ENCODE results near the gene SLC12A9. TPM values are rescaled to one million over a fixed set of nuclear protein-coding genes. Genes with fewer than 3 reads are reported as not detected.

SLC12A9 gene
- total and polyA plus RNA-seq, 2 of the 8 experiments (the other 6 are each of a cell fraction or from before 2014, with no cell fraction given) = 31.4 to 40.1 TPM

DNA sequence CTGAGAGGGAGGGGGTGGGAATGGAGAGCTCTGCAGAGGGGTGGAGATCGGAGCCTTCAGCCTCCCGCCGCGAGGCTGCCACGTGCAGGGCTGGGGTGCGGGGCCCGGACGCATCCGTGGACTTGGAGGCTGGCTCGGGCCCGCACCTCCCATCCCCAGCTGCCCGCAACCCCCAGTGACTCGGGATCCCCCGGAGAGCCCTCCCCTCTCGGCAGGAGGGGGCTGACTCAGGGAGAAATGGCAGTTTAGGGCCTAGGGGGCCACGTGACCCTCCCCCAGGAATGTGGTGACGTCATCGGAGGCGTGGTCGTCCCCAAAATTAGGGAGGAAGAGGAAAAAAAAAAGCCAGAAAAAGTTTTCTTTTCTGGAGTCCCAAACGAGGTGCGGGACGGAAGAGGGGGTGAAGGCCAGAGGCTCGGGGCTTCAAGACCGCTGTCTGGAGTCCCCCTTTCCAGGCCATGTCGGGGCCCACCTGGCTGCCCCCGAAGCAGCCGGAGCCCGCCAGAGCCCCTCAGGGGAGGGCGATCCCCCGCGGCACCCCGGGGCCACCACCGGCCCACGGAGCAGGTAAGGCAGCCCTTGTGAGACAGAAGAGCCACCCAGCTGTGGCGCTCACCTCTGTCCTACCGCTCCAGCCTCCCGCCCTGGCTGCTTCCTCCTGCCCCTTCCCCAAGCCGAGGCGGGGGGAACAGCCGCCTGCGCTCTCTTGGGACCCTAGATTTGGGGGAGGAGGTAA, 14.7 kb downstream of the SLC12A9 start, which contains the start of gene TRIP6:
TSS of gene TRIP6 (plus strand) at position 348 of the 736 bp plus-strand sequence. CDS start at position 459, 111 bp downstream.
- H3K27me3 ChIP-seq (replicated peaks in 1 of 4; ENCODE audit: control insufficient read depth in 3 of 4, extremely low read depth in 1 of 4, insufficient read depth in 3 of 4, low read length in 3 of 4) = no peaks in the 10 kb centered on the region
- peaks cover 6% of the 10 kb centered on the region; the same call in 1 of the 2 replicates for H3K23me2 ChIP-seq (ENCODE audit: low read depth, low read length)
- H4K5ac ChIP-seq (ENCODE audit: insufficient read length, low read depth, low read length) = peak within 1 kb of the TSS; percentile 94
- H2AFZ ChIP-seq (ENCODE audit: low read length) = no peak within 1 kb of the TSS
- peak within 1 kb of the TSS; percentile 96 for H4K91ac ChIP-seq (replicated peaks; ENCODE audit: insufficient read length, low read length)
- peak within 1 kb of the TSS; percentile 98 for H2AK5ac ChIP-seq (ENCODE audit: low read depth, low read length)
- H2BK20ac ChIP-seq (ENCODE audit: low read length) = no peak within 1 kb of the TSS
- POLR2A ChIA-PET (ENCODE audit: partially characterized antibody) = interaction anchor here (0.8 to 15.1 kb wide), 13 partner anchors 8 to 162 kb away, joined by 3 to 313 read pairs (median 4); partner anchors contain the start of genes POP7, SLC12A9, SRRT and UFSP1
- H3K9me3 ChIP-seq (ENCODE audit: insufficient read depth in 2 of 2, low read depth in 1 of 2, low read length in 1 of 2) = no peaks in the 10 kb centered on the region
- H3K36me3 ChIP-seq (ENCODE audit: control insufficient read depth in 2 of 4, insufficient read depth in 4 of 4, low read length in 3 of 4) = peaks cover 15 to 27% (median 21%) of the 10 kb centered on the region in 4 experiments
- peak within 1 kb of the TSS; percentile 92 for H3K56ac ChIP-seq (replicated peaks; ENCODE audit: insufficient read length, low read depth, low read length)
- DNase-seq (ENCODE audit: low read depth in 1 of 2, low spot score in 2 of 2) (peak; percentile 64 to 97), FAIRE-seq (no peak)
- H3K4me1 ChIP-seq (replicated peaks in 1 of 4; ENCODE audit: control insufficient read depth in 3 of 4, insufficient read depth in 4 of 4, low read length in 3 of 4) = peaks cover 2 to 16% (median 11%) of the 10 kb centered on the region in 4 experiments
- peak within 1 kb of the TSS; percentile 68 to 93 (median 83) for H3K4me3 ChIP-seq (ENCODE audit: extremely low read depth in 1 of 4, insufficient read depth in 2 of 4, low read depth in 3 of 4, low read length in 4 of 4)
- H4K8ac ChIP-seq (ENCODE audit: extremely low read depth, insufficient read depth, low read length) = peak within 1 kb of the TSS; percentile 95
- peak within 1 kb of the TSS; percentile 94 for H2BK5ac ChIP-seq (ENCODE audit: low read depth, low read length)
- peak within 1 kb of the TSS; percentile 78 for H2BK120ac ChIP-seq (replicated peaks; ENCODE audit: low read depth, low read length)
- peak within 1 kb of the TSS; percentile 94 for H3K27ac ChIP-seq (ENCODE audit: low read depth, low read length)
- H3K4ac ChIP-seq (replicated peaks; ENCODE audit: insufficient read length, low read depth, low read length) = peak within 1 kb of the TSS; percentile 90
- H3K4me2 ChIP-seq (ENCODE audit: insufficient read depth in 1 of 2, low read depth in 2 of 2, low read length in 2 of 2) = peak within 1 kb of the TSS; percentile 73 to 91
- H3K18ac ChIP-seq (ENCODE audit: extremely low read depth, low read length) = peak within 1 kb of the TSS; percentile 99
- H3K9ac ChIP-seq (replicated peaks in 1 of 4; ENCODE audit: extremely low read depth in 1 of 4, low read depth in 3 of 4, low read length in 3 of 4) = peak within 1 kb of the TSS; percentile 64 to 91 (median 83)
- H3K14ac ChIP-seq (ENCODE audit: insufficient read length) = no peak within 1 kb of the TSS
- H2BK15ac ChIP-seq (ENCODE audit: low read length) = peak within 1 kb of the TSS; percentile 92; the same call in 1 of the 2 replicates
- no peaks in the 10 kb centered on the region for H4K20me1 ChIP-seq (replicated peaks in 1 of 2; ENCODE audit: control insufficient read depth in 1 of 2, insufficient read depth in 2 of 2, low read length in 2 of 2)
- CTCF ChIA-PET (ENCODE audit: partially characterized antibody) = interaction anchor here (0.9 kb wide), 1 partner anchor 15 kb away, joined by 3 read pairs; no protein-coding TSS in a partner anchor
- H3K23ac ChIP-seq (ENCODE audit: insufficient read length) = no peak within 1 kb of the TSS
- WGBS, 2 experiments (ENCODE audit: extremely low coverage in 1 of 2, insufficient coverage in 1 of 2, insufficient read length in 1 of 2, insufficient replicate concordance in 2 of 2, low coverage in 1 of 2, low lambda C conversion rate in 2 of 2, missing lambda C conversion rate in 1 of 2) = 2% methylated on average over 31 of the region's 42 CpGs; no CpG with 5 or more reads in 1 of the 2 experiments
- peaks cover 7% of the 10 kb centered on the region; the same call in 1 of the 2 replicates for H3K79me1 ChIP-seq (ENCODE audit: low read depth, low read length)
- H3K79me2 ChIP-seq (ENCODE audit: control insufficient read depth in 1 of 2, insufficient read depth in 2 of 2, low read length in 2 of 2) = peaks cover 0 to 18% of the 10 kb centered on the region in 2 experiments; a peak in 3 of 4 replicates
- peak within 1 kb of the TSS; percentile 97; the same call in 1 of the 2 replicates for H2BK12ac ChIP-seq (ENCODE audit: low read depth, low read length)
- TF ChIP-seq PHF8 (conservative IDR thresholded peaks at IDR 0.05; ENCODE audit: low read depth, low read length) = peak; percentile 80
- TF ChIP-seq, protein P1, sequence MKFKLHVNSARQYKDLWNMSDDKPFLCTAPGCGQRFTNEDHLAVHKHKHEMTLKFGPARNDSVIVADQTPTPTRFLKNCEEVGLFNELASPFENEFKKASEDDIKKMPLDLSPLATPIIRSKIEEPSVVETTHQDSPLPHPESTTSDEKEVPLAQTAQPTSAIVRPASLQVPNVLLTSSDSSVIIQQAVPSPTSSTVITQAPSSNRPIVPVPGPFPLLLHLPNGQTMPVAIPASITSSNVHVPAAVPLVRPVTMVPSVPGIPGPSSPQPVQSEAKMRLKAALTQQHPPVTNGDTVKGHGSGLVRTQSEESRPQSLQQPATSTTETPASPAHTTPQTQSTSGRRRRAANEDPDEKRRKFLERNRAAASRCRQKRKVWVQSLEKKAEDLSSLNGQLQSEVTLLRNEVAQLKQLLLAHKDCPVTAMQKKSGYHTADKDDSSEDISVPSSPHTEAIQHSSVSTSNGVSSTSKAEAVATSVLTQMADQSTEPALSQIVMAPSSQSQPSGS (IDR thresholded peaks at IDR 0.05; ENCODE audit: low read length) = peak; percentile 98
- TF ChIP-seq SP4 (IDR thresholded peaks at IDR 0.05; ENCODE audit: low read length) = 0 out of 2 replicates have a peak, but pooled peaks have one; percentile 64
- TF ChIP-seq TAF1 (IDR thresholded peaks at IDR 0.05; ENCODE audit: low read depth, low read length) = peak; percentile 70; the same call in 1 of the 2 replicates
- TF ChIP-seq POU5F1 (IDR thresholded peaks at IDR 0.05; ENCODE audit: low read depth, low read length) = no peak
- TF ChIP-seq KDM4A (IDR thresholded peaks at IDR 0.05; ENCODE audit: low read depth, low read length, severe bottlenecking) = peak; percentile 39
- TF ChIP-seq JUN (IDR thresholded peaks at IDR 0.05; ENCODE audit: low read depth, low read length) = peak; percentile 98
- TF ChIP-seq POLR2AphosphoS5 (IDR thresholded peaks at IDR 0.05; ENCODE audit: low read depth, low read length) = peak; percentile 60
- TF ChIP-seq, protein P2, sequence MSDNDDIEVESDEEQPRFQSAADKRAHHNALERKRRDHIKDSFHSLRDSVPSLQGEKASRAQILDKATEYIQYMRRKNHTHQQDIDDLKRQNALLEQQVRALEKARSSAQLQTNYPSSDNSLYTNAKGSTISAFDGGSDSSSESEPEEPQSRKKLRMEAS (IDR thresholded peaks at IDR 0.05) = peak; percentile 94
